ENCODE data around the gene ACTN1.

DNA sequence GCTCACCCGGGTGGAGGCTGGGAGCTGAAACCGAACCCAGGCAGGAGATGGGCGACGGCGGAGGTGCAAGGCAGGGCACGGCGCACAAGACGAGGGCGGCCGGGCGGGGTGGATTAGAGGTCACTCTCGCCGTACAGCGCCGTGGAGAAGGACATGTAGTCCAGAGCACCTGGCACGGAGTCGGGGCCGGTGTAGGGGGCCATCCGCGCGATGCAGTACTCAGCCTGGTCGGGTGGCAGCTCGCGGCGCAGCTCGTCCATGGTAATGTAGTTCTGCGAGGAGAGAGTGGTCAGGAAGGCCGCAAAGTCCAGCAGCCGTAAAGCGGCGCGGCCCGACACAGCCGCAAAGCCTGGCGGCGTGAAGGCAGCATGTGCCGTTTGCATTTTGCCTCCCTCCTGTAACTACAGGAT lies 104.4 kb downstream of the ACTN1 start:
- TF ChIP-seq GATA2 (IDR thresholded peaks at IDR 0.05; ENCODE audit: low read depth, low read length) = no peak
- TF ChIP-seq GATA3 (IDR thresholded peaks at IDR 0.05; ENCODE audit: low read depth, low read length) = no peak

All from SH-SY5Y (cell line).